SHP77 treated with DMSO at 0.1 percent for 48 hours (cell line): ENCODE data around the gene RIPOR3.
"Not testable (repeated sequence)": the region's sequence is repeated elsewhere in the genome, so short reads cannot be mapped to it uniquely, and the experiment has no call there.

ENCODE experiments used
- DNase-seq: peaks from one replicate; lab custom pipeline; 2025; lab: John Stamatoyannopoulos, UW

Gene RIPOR3

GRCh38 chr20:50632236-50632635 is 59.1 kb downstream of the RIPOR3 start:
- no peak for DNase-seq

GRCh38 chr20:50630578-50631263 is 60.6 kb downstream of the RIPOR3 start:
- DNase-seq, result no peak

GRCh38 chr20:50629670-50630045 is 61.7 kb downstream of the RIPOR3 start:
- DNase-seq, result no peak

GRCh38 chr20:50628853-50629669 is 62.3 kb downstream of the RIPOR3 start:
- DNase-seq, result no peak

- no peak for DNase-seq
These were observed 63.0 kb downstream of the RIPOR3 start for GRCh38 chr20:50628332-50628731.

GRCh38 chr20:50627747-50628146 is 63.6 kb downstream of the RIPOR3 start:
- DNase-seq, result no peak

GRCh38 chr20:50625986-50626677 is 65.2 kb downstream of the RIPOR3 start:
- DNase-seq, result no peak

GRCh38 chr20:50624351-50625016 is 66.9 kb downstream of the RIPOR3 start:
- peak; percentile 11 for DNase-seq

- no peak for DNase-seq
These were observed 70.2 kb downstream of the RIPOR3 start for GRCh38 chr20:50621068-50621665.

- DNase-seq, result not testable (repeated sequence)
These were observed 70.9 kb downstream of the RIPOR3 start for GRCh38 chr20:50620459-50620858.

GRCh38 chr20:50618537-50618936 is 72.8 kb downstream of the RIPOR3 start:
- no peak for DNase-seq

GRCh38 chr20:50617022-50617421 is 74.3 kb downstream of the RIPOR3 start:
- DNase-seq, result no peak

- no peak for DNase-seq
These were observed 75.9 kb downstream of the RIPOR3 start for GRCh38 chr20:50615407-50615806.

GRCh38 chr20:50613438-50614169 is 77.7 kb downstream of the RIPOR3 start:
- no peak for DNase-seq

GRCh38 chr20:50611128-50611810 is 80.1 kb downstream of the RIPOR3 start:
- no peak for DNase-seq

GRCh38 chr20:50610212-50610718 is 81.1 kb downstream of the RIPOR3 start:
- DNase-seq, result no peak

- DNase-seq, result no peak
These were observed 81.8 kb downstream of the RIPOR3 start for GRCh38 chr20:50609438-50609989.

GRCh38 chr20:50608750-50609104 is 82.6 kb downstream of the RIPOR3 start:
- no peak for DNase-seq

GRCh38 chr20:50607850-50608749 is 83.2 kb downstream of the RIPOR3 start:
- no peak for DNase-seq
